ENCODE results near the gene ULK4.
A peak's percentile ranks its signal among the peaks of the same experiment; 100 is the strongest.

The ULK4 gene
- total RNA-seq = 9.0 to 87.0 (median 38.3) reads per million in 9 experiments

- Mint-ChIP-seq H3K4me1 (ENCODE audit: low read depth in 2 of 2) (peaks cover 20% of the 10 kb centered on the region in 2 donors), H3K9me3 (no peaks in the 10 kb centered on the region), H3K27ac (peak within 1 kb of the TSS; percentile 97 to 98), H3K27me3 (no peaks in the 10 kb centered on the region), H3K4me3 (peak within 1 kb of the TSS; percentile 97 to 98), H3K36me3 (ENCODE audit: insufficient read depth) (peaks cover 30% of the 10 kb centered on the region)
- DNase-seq = peak; percentile 93 to 95 (median 94)
- ATAC-seq (replicated peaks) = peak; percentile 85
Observed at GRCh38 chr3:41961751-41962679, at the start of gene ULK4. TSS of gene ULK4 (minus strand) at chr3:41962103. CDS start at chr3:41954759, 7,344 bp downstream.

GRCh38 chr3:42010530-42010929 is 48.6 kb upstream of the ULK4 start:
- no peak for ATAC-seq (replicated peaks)
- Mint-ChIP-seq H3K9me3 (no peaks in the 10 kb centered on the region), H3K27me3 (no peaks in the 10 kb centered on the region), H3K4me3 (no peak overlapping the region), H3K27ac (no peak overlapping the region), H3K36me3 (ENCODE audit: insufficient read depth) (peaks cover 6% of the 10 kb centered on the region), H3K4me1 (ENCODE audit: low read depth in 2 of 2) (peaks cover 23 to 24% of the 10 kb centered on the region in 2 donors)
- no peak for DNase-seq

GRCh38 chr3:42009456-42009855 is 47.6 kb upstream of the ULK4 start:
- Mint-ChIP-seq H3K27me3 (no peaks in the 10 kb centered on the region), H3K9me3 (no peaks in the 10 kb centered on the region), H3K36me3 (ENCODE audit: insufficient read depth) (peaks cover 6% of the 10 kb centered on the region), H3K27ac (no peak overlapping the region), H3K4me3 (no peak overlapping the region), H3K4me1 (ENCODE audit: low read depth in 2 of 2) (peaks cover 13 to 14% of the 10 kb centered on the region in 2 donors)
- ATAC-seq (replicated peaks) (no peak), DNase-seq (no peak)

GRCh38 chr3:42007785-42008184 is 45.9 kb upstream of the ULK4 start:
- Mint-ChIP-seq H3K9me3 (no peaks in the 10 kb centered on the region), H3K4me1 (ENCODE audit: low read depth in 2 of 2) (peaks cover 6 to 8% of the 10 kb centered on the region in 2 donors), H3K4me3 (no peak overlapping the region), H3K27ac (no peak overlapping the region), H3K36me3 (ENCODE audit: insufficient read depth) (no peaks in the 10 kb centered on the region), H3K27me3 (no peaks in the 10 kb centered on the region)
- no peak for DNase-seq
- ATAC-seq (replicated peaks) = no peak

- H3K4me1 Mint-ChIP-seq (ENCODE audit: low read depth in 2 of 2) = no peaks in the 10 kb centered on the region
- H3K27me3 Mint-ChIP-seq = no peaks in the 10 kb centered on the region
- no peak overlapping the region for H3K4me3 Mint-ChIP-seq
- H3K27ac Mint-ChIP-seq = no peak overlapping the region
- ATAC-seq (replicated peaks) (no peak), DNase-seq (no peak)
- peaks cover 3% of the 10 kb centered on the region for H3K36me3 Mint-ChIP-seq (ENCODE audit: insufficient read depth)
- H3K9me3 Mint-ChIP-seq = no peaks in the 10 kb centered on the region
Observed at GRCh38 chr3:42005401-42005800, 43.5 kb upstream of the ULK4 start.

- no peak for ATAC-seq (replicated peaks)
- Mint-ChIP-seq H3K36me3 (ENCODE audit: insufficient read depth) (peaks cover 3% of the 10 kb centered on the region), H3K9me3 (no peaks in the 10 kb centered on the region), H3K4me3 (no peak overlapping the region), H3K27me3 (no peaks in the 10 kb centered on the region), H3K4me1 (ENCODE audit: low read depth in 2 of 2) (no peaks in the 10 kb centered on the region), H3K27ac (no peak overlapping the region)
- no peak for DNase-seq
Observed at GRCh38 chr3:42002790-42003189, 40.9 kb upstream of the ULK4 start.

- Mint-ChIP-seq H3K27me3 (no peaks in the 10 kb centered on the region), H3K27ac (no peak overlapping the region)
- no peak for DNase-seq
Observed at GRCh38 chr3:42001777-42002176, 39.9 kb upstream of the ULK4 start.

GRCh38 chr3:41999909-42000308 is 38.0 kb upstream of the ULK4 start:
- ATAC-seq (replicated peaks) = no peak
- H3K36me3 Mint-ChIP-seq (ENCODE audit: insufficient read depth) = peaks cover 3% of the 10 kb centered on the region
- no peak overlapping the region for H3K4me3 Mint-ChIP-seq
- no peaks in the 10 kb centered on the region for H3K4me1 Mint-ChIP-seq (ENCODE audit: low read depth in 2 of 2)
- peaks cover under 1% of the 10 kb centered on the region in 2 donors for H3K27me3 Mint-ChIP-seq
- DNase-seq = no peak
- H3K27ac Mint-ChIP-seq = no peak overlapping the region
- no peaks in the 10 kb centered on the region for H3K9me3 Mint-ChIP-seq

More at GRCh38 chr3:42001777-42002176, 39.9 kb upstream of the ULK4 start:
- Mint-ChIP-seq H3K4me1 (ENCODE audit: low read depth in 2 of 2) (no peaks in the 10 kb centered on the region), H3K9me3 (no peaks in the 10 kb centered on the region), H3K4me3 (no peak overlapping the region), H3K36me3 (ENCODE audit: insufficient read depth) (peaks cover 3% of the 10 kb centered on the region)
- no peak for ATAC-seq (replicated peaks)

GRCh38 chr3:41997702-41998550 is 36.0 kb upstream of the ULK4 start:
- no peaks in the 10 kb centered on the region for H3K4me1 Mint-ChIP-seq (ENCODE audit: low read depth in 2 of 2)
- no peaks in the 10 kb centered on the region for H3K9me3 Mint-ChIP-seq
- no peak for ATAC-seq (replicated peaks)
- H3K36me3 Mint-ChIP-seq (ENCODE audit: insufficient read depth) = peaks cover 3% of the 10 kb centered on the region
- no peak for DNase-seq
- peaks cover 7 to 8% of the 10 kb centered on the region in 2 donors for H3K27me3 Mint-ChIP-seq
- H3K27ac Mint-ChIP-seq = no peak overlapping the region
- no peak overlapping the region for H3K4me3 Mint-ChIP-seq

- peaks cover 7 to 8% of the 10 kb centered on the region in 2 donors for H3K27me3 Mint-ChIP-seq
- H3K27ac Mint-ChIP-seq = no peak overlapping the region
- H3K4me1 Mint-ChIP-seq (ENCODE audit: low read depth in 2 of 2) = no peaks in the 10 kb centered on the region
Observed at GRCh38 chr3:41991437-41991836, 29.5 kb upstream of the ULK4 start.

GRCh38 chr3:41989518-41989917 is 27.6 kb upstream of the ULK4 start:
- ATAC-seq (replicated peaks) (no peak), DNase-seq (no peak)
- Mint-ChIP-seq H3K27ac (no peak overlapping the region), H3K9me3 (no peaks in the 10 kb centered on the region), H3K36me3 (ENCODE audit: insufficient read depth) (no peaks in the 10 kb centered on the region), H3K4me3 (no peak overlapping the region), H3K4me1 (ENCODE audit: low read depth in 2 of 2) (no peaks in the 10 kb centered on the region), H3K27me3 (peaks cover 2 to 4% of the 10 kb centered on the region in 2 donors)

More at GRCh38 chr3:41991437-41991836, 29.5 kb upstream of the ULK4 start:
- Mint-ChIP-seq H3K36me3 (ENCODE audit: insufficient read depth) (no peaks in the 10 kb centered on the region), H3K4me3 (no peak overlapping the region), H3K9me3 (no peaks in the 10 kb centered on the region)
- DNase-seq = no peak
- ATAC-seq (replicated peaks) = no peak

GRCh38 chr3:41987627-41988026 is 25.7 kb upstream of the ULK4 start:
- Mint-ChIP-seq H3K27me3 (no peaks in the 10 kb centered on the region), H3K27ac (no peak overlapping the region), H3K36me3 (ENCODE audit: insufficient read depth) (no peaks in the 10 kb centered on the region), H3K4me1 (ENCODE audit: low read depth in 2 of 2) (no peaks in the 10 kb centered on the region), H3K9me3 (no peaks in the 10 kb centered on the region), H3K4me3 (no peak overlapping the region)
- DNase-seq (no peak), ATAC-seq (replicated peaks) (no peak)

- Mint-ChIP-seq H3K9me3 (no peaks in the 10 kb centered on the region), H3K4me3 (no peak overlapping the region), H3K27ac (no peak overlapping the region), H3K4me1 (ENCODE audit: low read depth in 2 of 2) (no peaks in the 10 kb centered on the region), H3K36me3 (ENCODE audit: insufficient read depth) (no peaks in the 10 kb centered on the region), H3K27me3 (no peaks in the 10 kb centered on the region)
- ATAC-seq (replicated peaks) (no peak), DNase-seq (no peak)
Observed at GRCh38 chr3:41986561-41986960, 24.7 kb upstream of the ULK4 start.
